GM19351 (cell line): Measurements from ENCODE around the gene ABCA12.

Experiments used
- ATAC-seq: cut with Tn5 transposase; IDR thresholded peaks from one replicate; pipeline ENCODE4 v1.9.1; 2021; ENCODE audit warnings: mild to moderate bottlenecking, moderate library complexity; ENCODE audit not compliant: unreplicated experiment

The ABCA12 gene

DNA sequence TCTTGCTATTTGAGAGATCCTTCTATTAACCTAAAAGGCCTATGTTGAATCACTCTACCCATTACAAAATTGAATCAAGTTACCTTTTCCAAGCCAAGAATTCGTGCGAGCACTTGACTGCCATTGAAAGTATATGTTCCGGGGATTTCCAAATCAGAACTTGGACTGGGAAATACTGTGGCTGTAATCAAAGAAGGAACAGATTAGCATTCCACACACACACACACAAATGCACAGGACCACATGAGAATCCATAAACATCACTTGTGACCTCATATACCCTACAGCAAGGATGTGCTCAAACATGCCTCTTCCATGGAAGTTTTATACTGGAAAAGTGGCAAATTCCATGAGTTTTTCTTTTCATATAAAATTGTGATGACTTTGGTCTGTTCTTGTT is 86.0 kb downstream of the ABCA12 start:
- ATAC-seq = no peak

DNA sequence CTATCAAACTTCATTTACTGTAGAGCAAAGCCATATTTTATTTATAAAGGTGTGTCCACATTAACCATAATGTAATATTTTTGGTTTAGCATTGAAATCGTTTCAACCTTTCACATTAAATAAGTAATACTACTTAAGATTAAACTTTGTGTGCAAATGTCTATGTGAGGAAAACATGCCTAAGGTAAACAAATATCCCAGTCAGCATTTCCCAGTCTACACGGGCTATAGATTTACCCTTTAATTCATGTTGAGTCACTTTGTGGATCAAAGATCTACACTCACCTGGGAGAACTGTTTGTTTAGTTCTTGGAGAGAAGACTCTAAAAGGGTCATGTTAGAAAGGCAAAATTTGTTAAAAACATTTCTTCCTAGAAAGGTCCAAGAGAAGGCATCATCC is 89.1 kb downstream of the ABCA12 start:
- no peak for ATAC-seq

- no peak for ATAC-seq
Observed at GRCh38 chr2:215038421-215038820, 100.0 kb downstream of the ABCA12 start.

DNA sequence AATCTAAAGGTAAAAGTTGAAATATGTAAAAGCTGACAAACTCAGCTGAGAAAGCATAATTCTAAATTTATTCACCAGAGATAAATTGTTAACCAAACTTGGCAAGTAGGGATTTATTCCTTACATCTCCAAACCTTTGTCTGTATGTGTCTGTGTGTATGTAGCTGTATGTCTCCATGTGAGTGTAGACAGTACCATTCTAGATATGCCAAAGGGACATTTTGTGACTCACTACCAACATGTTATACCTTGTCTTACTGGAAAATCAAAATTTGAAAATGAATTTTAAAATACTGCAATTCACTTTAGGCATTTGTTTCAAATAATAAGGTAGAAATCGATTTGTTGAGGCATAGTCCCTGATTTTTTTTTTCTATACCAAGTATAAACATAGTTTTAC is 102.1 kb downstream of the ABCA12 start:
- ATAC-seq = no peak

DNA sequence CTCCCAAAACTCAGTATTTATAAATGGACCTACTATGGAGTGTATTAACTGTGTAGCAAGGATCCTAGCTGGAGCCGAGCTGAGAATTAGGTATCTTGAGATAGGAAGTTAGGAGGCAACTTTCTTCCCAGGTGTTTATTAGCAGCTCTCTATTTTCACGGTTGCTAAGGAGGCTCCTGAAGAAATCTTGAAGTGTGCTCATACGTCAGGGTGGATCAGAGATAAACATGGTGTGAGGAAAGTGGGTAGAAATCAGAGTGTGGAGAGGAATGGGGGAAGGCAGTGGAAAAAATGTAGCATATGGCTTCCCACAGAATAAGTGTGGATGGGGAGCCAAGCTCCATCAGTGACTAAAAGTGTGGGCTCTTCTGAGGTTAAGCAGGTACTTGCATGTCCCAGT is 104.3 kb downstream of the ABCA12 start:
- no peak for ATAC-seq

- peak; percentile 65 for ATAC-seq
Observed at GRCh38 chr2:215032153-215032552, 106.3 kb downstream of the ABCA12 start.

GRCh38 chr2:215031321-215031720 is 107.1 kb downstream of the ABCA12 start:
- ATAC-seq = no peak

GRCh38 chr2:215029936-215030335 is 108.5 kb downstream of the ABCA12 start:
- ATAC-seq = no peak

DNA sequence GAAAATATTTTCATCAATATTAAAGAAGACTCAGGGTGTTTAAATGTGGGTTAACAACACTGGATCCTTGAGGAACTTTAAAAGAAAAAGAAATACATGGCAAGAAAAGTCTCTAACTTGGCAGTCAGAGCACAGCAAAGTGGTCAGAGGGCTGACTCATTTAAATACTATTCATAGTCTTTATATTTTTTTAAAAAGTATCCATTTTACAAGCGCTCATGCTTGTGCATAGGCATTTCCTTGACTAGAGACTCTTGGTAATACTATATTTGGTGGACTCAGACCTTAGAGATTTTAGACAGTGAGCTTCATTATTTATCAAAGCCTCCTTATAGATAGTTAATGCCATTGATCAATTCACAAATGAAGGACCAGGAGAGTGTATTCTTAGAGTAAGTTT is 110.2 kb downstream of the ABCA12 start:
- ATAC-seq = no peak

DNA sequence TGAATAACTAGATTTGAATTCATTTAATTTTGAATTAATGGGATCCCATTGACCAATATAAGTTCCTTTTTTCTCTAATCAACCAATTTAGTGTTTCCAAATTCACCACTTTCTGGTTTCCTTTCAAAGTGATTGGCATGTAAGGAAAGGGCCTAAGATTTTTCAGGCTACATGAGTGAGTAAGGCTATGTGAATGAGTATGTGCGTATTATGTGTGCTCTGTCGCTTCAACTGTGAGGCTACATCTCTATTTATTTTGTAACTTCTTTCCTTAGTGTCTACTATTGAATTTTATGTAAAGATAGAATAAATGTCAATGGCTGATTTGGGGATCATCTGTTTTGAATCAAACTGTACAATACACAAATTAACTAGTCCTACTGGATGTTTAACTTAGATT is 110.6 kb downstream of the ABCA12 start:
- ATAC-seq = no peak

DNA sequence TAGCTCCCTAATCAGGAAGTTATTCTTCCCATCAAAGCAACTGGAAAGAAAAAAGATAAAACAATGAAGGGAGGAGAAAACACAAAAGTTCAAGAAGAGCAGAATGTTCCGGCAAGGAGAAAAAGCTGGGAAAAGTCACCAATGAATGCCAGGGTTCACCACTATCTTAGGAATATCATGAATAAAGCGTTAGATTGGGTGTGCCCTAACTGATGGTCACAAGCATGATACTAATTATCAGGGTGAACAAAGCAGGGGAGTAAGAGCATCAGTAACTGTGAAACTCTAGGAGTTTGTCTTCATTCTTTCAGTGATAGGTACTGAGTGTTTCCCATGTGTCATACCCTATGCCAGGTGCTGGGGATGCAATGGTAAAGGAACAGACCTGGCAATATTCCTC is 115.5 kb downstream of the ABCA12 start:
- ATAC-seq = no peak

DNA sequence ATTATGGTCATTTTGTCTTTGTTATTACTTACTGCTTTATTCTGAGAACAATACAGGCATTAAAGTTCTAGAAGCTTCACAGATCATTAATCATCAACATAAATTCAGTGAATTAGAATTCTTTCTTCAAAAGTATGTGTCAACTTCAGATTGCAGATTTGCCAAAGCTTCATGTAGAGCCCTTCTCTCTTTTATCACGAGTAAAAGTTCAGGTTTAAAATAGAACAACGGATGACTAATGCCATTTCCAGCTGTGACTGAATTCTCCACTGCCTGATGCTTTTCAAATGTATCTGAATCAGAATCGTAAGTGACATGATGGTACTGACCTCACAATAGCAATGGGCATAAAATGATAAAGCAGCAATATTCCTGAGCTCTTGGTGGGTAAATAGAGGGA is 116.0 kb downstream of the ABCA12 start:
- peak; percentile 23 for ATAC-seq

GRCh38 chr2:215020283-215020682 is 118.1 kb downstream of the ABCA12 start:
- no peak for ATAC-seq

GRCh38 chr2:215019521-215020145 is 118.8 kb downstream of the ABCA12 start:
- ATAC-seq = peak; percentile 47

DNA sequence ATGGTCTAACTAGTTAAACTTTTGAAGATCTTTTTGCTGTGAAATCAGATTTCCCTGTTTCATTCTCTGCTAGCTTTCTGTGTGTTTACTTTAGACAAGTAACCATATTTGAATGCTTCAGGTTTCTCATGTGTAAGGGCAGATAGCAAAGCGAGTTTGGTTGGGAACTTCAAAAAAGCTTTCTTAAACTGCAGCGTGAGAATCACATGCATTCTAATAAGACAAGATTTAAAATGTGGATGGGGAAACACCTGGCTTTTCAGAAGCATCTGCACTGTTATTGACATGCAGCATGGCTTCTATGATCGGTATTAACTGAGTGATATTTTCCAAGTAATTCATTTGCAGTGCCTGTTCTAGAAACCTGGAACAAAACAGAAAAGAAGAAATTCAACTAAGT is 119.3 kb downstream of the ABCA12 start:
- peak; percentile 51 for ATAC-seq

GRCh38 chr2:215015421-215015820 is 123.0 kb downstream of the ABCA12 start:
- ATAC-seq = no peak

GRCh38 chr2:215010390-215010789 is 128.0 kb downstream of the ABCA12 start:
- ATAC-seq = no peak

DNA sequence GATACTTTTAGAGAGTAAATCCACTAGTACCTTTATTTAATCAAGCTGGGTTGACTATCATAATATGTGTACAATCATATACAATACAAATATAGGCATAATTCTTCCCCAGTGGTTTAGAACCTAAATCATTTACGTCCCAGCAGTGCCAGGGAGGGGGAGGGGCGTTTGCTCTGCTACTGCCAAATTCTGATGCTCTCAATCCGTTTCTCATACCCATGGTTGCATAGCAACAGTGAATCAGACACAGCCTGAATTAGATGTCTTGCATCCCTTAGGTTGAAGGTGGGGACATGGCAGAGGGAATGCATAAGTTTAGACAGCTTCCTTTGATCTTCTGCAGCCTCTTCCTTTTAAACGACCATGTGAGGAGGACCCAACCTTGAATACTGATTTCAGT is 135.4 kb downstream of the ABCA12 start:
- no peak for ATAC-seq

DNA sequence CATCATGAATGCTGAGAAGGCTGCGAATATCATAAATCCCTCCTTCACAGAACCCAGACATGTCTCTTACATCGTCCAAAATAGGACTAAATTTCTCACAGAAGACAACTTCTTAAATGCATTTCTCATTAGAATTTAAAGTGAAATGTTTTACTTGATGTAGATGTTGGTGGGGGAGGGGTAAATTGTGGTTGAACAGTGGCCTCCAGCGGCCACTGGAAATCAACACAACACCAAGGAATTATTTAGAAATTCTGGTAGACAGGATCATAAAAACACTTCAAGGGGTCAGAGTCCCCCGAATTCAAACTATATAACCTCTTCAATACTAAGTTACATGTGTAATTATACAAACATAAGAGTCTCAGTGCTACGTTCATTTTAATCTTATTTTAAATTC is 135.9 kb downstream of the ABCA12 start:
- ATAC-seq = peak; percentile 81

DNA sequence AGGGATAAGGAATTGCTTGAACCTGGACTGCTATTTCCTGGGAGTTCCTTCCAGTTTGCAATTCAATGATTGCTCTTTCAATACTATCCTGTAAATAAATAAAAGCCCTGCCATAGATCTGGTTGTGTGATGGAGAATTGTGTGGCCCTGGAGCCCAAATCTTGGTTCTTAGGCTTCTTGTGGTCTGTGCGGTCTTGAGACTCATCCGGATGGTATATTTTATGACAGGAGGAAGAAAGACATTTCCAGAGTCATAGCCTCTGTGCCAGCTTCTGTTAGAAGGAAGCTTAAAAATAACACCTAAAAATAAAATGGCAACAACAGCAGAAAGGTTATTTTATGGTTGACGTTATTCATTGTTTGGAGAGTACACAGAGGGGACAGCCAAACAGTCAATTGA is 137.7 kb downstream of the ABCA12 start:
- ATAC-seq = no peak

DNA sequence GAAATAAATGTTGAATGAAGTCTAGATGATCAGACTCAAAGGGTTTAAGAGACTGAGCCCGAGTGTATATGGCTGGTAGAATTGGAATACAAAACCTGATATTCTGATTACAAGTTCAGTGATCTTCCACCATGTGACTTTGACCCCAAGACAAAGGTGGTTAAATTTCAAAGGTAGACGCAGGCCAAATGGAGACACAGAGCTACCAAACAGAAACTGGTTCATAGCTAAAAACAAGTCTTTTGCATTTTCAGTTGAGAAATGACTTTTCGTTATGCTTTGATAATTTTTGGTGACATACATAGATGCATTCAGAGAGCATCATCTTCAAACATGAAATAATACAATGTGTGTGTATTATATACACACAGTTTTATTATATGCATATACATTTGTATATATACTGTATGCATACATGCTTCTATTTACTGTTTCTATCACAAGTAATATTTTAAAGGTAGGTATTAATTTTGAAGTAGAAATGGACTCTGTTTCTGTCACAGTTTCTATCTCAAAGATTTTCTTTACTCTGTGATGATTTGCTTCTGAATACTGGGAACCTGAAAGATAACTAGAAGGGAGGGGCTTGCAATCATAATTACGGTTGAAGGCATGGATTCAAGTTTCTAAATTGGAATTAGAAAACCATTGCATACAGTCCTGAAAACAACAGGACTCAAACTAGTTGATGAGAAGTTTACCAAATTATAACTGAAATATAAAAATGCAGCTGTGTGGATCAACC is 142.3 kb downstream of the ABCA12 start:
- peak; percentile 92 for ATAC-seq

DNA sequence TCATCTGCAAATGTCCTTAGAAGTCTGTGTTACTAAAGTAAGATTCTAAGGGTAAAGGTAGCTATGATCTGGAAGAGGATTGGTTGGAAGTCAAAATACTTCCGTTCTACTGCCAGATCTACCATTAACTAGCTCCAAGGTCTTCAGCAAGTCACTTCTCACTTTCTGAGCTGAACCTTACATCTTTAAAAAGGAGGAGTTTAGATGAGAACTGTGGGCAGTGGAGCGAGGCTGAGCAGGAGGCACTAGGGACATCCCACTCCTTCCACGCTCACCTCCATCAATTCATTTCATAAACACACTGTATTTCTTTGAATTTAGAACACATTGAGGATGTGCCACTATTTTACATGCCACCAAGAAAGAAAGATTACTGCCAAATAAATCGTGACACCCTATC is 143.0 kb downstream of the ABCA12 start:
- peak; percentile 33 for ATAC-seq

GRCh38 chr2:214992911-214993310 is 145.5 kb downstream of the ABCA12 start:
- ATAC-seq = no peak
